HG02759 (cell line): ENCODE results near the gene CLPTM1L.
"Not testable (repeated sequence)": the region's sequence is repeated elsewhere in the genome, so short reads cannot be mapped to it uniquely, and the experiment has no call there.

Experiments
- ATAC-seq: cut with Tn5 transposase; IDR thresholded peaks from one replicate; pipeline ENCODE4 v1.9.1; 2021; ENCODE audit warnings: mild to moderate bottlenecking, moderate library complexity; ENCODE audit not compliant: unreplicated experiment

CLPTM1L gene

GRCh38 chr5:1278656-1279442, 66.0 kb downstream of the CLPTM1L start:
- no peak for ATAC-seq

GRCh38 chr5:1278216-1278615, 66.7 kb downstream of the CLPTM1L start:
- ATAC-seq, result no peak

DNA sequence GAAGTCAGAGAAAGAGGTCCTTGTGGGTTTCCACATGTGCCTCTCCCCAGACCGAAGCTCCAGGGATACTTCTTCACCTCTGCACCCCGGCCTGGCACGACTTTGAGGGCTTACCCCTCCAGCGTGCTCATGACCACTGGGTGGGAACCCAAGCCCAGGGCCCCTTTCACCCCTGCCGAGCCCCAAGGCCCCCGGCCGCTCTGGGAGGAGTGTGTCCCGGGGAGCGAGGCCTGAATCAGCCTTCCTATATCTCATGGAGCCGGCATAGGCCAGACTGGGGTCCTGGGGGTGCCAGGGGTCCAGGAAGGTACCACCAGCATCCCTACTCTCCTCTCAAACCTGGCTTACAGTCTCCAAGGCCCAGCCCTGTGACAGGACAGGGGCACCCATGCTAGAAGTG, 67.1 kb downstream of the CLPTM1L start:
- no peak for ATAC-seq

GRCh38 chr5:1277331-1277730, 67.6 kb downstream of the CLPTM1L start:
- no peak for ATAC-seq

GRCh38 chr5:1276930-1277329, 68.0 kb downstream of the CLPTM1L start:
- no peak for ATAC-seq

- not testable (repeated sequence) for ATAC-seq
Measured at GRCh38 chr5:1275397-1276391, 69.2 kb downstream of the CLPTM1L start.

GRCh38 chr5:1274471-1274870, 70.4 kb downstream of the CLPTM1L start:
- ATAC-seq, result no peak

- ATAC-seq, result no peak
Measured at GRCh38 chr5:1273745-1274144, 71.2 kb downstream of the CLPTM1L start.

GRCh38 chr5:1272201-1272600, 72.7 kb downstream of the CLPTM1L start:
- ATAC-seq, result no peak

- ATAC-seq, result no peak
Measured at GRCh38 chr5:1270933-1271914, 73.7 kb downstream of the CLPTM1L start.

GRCh38 chr5:1270426-1270825, 74.5 kb downstream of the CLPTM1L start:
- no peak for ATAC-seq

DNA sequence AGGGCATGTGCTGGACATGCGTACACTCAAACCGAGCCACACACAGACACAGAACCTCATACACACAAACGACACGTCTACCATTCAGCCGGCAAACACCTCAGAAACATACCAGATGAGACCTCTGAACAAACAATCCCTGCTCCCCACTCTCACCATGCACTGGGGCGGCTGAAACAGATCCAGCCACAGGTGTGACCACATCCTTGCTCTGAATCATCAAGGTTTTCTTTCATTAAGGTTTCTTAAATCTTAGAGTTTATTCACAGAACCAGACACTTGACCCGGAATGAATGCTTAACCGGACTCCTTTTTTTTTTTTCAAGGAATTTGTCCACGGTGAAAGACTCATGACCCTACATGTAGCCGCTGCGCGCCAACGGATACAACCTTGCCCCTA, 76.2 kb downstream of the CLPTM1L start:
- ATAC-seq, result no peak

- ATAC-seq, result no peak
Measured at GRCh38 chr5:1268056-1268455, 76.8 kb downstream of the CLPTM1L start.
